Measurements from ENCODE around the gene PRODH.
"Not testable (repeated sequence)": the region's sequence is repeated elsewhere in the genome, so short reads cannot be mapped to it uniquely, and the experiment has no call there.

Gene PRODH

DNA sequence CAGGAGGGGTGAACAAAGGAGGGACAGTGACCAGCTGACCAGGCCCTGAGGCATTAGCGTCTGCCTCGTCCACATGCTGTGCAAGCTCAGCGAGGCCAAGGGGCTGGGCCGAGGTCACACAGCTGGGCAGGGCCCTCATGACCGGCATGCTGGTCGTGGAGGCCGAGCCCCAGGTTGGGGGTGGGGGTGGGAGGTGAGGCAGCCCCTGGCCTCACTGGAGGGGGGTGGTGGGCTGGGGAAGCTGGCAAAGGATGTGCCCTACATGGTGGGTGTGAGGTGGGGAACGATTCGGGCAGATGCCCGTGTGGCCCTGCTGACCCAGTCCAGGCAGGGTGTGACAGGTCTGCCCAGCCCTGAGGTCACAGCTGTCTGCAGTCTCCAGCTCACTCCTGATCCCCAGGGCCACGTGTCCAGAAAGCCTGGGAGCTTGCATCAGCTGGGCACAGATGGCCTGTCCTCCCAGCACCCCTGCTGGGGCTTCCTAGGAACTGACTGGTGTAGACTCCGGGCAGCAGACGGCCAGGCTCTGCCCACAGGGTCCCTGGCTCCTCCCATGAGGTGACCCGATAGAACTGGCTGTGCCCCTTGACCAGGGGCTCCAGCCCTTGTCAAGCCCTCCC is 31.4 kb upstream of the PRODH start:
- DNase-seq, result not testable (repeated sequence)

DNA sequence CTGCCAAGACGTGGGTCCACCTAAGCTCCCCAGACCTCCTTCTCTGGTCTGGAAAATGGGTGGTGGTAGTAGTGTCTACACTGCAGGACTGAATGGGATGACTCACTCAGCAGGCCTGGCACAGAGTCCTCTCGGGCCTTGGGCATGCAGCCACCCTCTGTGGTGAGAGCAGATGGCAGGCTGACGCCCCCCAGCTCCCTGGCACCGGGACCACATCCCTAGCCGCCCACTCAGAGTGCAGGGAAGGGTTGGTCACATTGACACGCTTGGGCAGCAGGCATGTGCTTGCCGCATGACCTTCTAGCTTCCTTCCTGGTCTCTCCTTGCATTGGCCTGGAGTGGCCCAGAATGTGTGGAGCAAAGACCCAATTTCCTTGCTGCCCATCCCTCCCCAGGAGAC is 30.7 kb upstream of the PRODH start:
- no peak for DNase-seq

DNA sequence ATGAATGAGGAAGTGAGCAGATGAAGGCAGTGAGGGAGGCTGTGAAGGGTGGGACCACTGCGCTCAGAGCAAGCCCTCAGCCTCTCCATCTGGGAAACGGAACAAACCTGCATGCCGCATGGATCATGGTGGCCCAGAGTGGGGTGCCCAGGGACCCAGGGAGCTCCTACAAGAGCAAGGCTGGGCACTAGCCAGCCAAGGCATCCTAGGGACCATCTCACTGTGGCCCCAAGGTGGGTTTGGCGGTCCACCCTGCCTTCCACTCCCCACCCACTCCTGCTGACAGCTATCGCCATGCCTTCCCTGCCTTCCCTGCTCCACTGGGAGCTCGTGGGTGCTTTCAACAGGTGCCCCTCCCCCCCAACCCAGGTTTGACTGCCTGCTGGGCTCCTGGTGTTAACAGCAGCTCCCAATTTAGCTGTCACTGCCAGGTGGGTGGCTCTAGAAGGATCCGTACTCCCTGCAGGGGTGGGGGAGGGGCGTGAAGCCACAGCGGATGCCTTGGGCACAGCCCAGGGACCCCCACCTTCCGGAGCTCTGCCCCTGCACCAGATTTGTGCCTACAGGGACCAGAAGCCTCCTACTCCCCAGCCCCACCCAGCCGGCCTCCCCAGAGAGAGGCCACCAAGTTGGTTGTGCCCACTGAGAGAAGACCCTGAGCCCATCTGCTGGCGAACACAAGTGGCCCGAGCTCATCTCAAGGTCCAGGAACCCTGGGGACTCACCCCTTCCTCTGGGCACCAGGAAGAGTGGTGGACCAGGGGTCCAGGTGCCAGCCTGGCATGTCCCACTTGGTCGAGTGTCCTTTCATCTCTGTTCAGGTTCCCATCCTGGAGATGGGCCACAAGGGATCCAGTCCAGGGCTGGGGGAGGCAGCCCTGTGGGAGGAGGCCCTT is 29.7 kb upstream of the PRODH start:
- DNase-seq, result no peak

DNA sequence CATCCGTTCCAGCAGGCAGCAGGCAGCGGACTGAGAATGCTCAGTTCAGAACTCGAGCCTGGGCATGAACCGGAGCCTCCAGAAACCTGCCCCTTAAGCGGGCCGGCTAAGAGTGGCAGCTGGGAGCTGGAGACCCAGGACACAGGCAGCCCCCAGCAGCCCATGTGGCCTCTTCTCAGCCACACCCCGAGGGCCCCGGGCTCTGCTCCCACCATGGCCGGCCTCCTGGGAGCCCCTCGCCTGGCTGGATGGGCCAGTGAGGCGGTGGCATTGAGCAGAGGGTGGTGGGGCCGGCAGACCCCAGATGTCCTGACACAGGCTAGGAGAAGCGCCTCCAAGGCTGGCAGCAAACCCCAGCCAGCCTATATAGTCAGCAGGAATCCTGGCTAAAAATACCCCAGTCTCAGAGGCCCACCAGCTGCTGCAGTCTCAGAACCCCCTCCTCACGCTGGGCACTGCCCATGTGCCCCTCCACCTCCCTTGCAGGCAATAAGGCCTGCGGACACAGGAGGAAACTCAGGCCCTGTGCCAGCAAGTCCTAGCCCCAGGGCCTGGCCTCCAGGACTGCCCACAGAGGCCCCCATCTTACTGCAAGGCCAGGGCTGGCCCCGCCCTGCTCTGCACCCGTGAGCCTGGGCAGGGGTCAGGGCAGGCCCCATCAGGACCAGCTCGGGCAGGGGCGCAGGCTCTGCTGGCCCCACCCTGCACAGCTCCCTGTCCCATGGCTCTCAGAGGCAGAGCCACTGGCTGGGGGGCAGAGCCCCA is 28.6 kb upstream of the PRODH start:
- not testable (repeated sequence) for DNase-seq

DNA sequence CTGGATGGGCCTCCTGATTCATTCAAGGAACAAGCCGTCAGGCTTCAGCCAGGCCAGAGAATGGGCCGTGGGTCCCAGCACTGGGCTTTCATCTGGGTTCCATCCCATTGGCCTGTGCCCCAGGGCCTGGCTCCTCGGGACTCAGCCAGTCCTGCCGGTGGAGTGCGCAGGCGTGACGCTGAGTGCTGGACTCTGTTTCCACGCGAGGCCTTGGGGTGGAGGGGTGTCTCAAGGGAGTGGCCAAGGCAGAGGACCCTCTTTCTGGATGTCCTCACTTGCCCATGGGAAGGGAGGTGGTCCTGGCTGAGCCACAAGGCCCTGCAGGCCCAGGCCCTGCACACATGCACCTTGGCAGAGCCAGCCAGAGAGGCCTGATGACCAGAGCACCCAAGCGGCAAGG is 28.0 kb upstream of the PRODH start:
- not testable (repeated sequence) for DNase-seq

DNA sequence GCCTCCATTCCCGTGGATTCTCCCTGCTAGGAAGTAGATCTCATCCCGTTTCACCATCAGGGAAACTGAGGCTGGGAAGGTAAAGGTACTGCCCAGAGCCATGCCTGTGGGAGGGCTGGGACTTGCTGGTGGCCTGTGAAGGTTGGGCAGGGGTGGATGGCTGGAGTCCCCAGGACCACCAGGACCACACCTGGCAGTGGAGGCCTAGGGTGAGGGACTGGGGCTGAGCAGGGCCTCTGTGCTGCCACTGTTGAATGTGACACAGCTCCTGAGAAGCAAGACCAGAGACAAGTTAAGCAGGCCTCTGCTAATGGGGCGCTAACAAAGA is 26.2 kb upstream of the PRODH start:
- no peak for DNase-seq

DNA sequence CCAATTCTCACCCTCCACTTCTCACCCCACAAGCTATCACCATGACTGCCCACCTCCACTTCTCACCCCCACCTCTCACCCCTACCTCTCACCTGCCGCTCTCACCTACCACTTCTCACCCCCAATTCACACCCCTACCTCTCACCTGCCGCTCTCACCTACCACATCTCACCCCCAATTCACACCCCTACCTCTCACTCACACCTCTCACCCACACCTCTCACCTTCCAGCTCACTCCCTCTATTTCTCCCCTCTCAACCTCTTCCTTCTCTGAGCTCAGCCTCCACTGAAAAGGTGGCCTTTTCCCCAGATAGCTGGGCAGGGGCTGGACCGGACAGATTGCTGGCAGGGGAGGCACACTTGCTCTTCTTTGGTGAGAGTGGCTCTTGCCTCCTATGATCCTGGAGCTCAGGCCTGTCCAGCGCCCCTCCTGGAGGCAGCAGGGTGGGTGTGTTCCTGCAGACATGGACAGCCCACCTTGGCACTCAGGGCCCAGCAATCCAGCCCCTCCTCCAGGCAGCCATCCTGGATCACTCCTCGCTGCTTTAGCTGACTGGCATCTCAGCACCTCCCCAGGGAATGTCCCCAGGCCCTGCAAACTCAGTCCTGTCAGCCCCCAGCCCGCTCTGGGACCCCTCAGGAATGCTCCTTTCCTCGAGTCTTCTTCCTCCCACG is 25.7 kb upstream of the PRODH start:
- not testable (repeated sequence) for DNase-seq

DNA sequence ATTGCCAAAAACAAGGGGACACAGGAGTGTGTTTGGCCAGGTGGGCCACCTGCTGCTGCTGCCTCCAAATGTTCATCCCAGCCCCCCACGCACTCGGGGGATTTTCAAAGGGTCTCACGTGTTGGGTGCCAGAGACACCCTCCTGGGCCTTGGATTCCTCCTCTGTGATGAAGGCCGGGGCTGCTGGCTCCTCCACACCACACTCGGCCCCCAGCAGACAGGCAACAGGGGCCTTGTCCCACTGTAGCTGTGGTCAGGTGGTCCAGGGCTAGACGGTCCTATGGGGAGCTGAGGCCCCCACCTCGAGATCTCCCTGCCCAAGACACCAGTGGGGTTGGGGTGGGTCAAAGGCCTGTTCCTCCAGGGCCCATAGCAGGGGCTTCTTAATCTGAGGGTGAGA is 25.1 kb upstream of the PRODH start:
- DNase-seq, result not testable (repeated sequence)

DNA sequence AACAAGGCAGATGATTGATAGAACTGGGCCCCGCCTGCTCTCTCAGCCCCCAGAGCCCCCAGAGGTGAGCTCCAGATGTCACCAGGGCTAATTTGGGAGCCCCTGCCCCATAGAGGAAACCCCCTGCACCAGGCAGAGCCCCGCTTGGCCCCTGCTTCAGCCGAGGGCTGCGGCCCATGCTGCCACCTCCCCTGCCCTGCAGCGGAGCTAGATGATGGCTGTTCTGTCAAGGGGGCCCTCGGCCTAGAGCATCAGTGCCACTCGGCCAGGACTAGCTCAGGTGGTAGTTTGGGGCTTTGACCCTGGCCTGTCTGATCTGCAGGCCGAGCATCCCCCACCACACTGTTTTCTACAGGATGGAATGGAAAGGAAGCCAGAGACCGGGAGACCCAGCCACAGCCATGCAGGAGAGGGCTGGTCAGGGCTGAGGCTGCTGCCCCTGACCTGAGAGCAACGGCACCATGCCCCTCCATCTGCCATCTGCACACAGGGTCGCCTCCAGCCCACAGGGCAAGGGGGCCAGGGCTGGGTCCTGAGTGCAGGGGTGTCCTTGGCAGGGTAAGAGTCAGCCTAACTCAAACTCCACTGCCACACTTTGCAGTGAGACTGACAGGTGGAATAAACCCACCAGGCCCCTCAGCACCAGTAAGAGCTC is 24.2 kb upstream of the PRODH start:
- DNase-seq, result not testable (repeated sequence)

DNA sequence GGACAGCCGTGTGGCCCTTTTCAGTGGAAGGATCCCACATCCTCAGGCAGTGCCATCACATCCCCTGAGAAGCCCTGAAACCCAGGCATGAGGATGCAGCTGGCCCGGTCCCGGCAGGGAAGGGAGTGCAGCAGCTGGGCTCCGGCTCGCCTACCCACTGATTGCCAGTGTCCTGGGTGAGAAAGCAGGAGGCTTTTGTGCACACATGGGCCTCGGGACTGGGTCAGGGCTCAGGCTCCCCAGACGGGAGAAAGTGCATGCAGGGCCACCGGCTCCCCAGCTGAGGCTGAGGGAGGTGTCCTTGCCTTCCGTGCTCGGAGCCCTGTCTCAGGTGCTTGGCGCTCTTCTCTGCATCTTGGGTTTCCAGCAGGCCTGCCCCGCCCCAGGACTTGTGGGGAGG is 23.6 kb upstream of the PRODH start:
- DNase-seq, result not testable (repeated sequence)

DNA sequence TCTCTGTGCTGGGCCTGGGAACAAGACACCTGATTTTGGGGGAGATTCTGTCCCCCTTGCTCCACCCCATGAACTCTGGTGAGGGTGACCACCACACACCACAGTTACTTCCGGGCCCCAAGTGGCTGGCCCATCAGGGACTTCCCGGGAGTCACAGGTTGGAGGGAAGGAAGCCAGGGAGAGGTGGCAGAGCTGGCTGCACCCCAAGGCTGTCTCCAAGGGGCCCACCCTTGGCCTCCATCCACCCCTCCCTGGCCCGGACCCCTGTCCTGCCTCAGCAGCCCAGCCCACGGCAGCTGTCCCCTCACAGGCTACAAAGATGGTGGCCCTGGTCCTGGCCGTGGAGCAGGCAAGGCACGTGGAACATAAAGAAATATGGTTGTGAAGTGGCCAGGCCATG is 23.2 kb upstream of the PRODH start:
- not testable (repeated sequence) for DNase-seq

DNA sequence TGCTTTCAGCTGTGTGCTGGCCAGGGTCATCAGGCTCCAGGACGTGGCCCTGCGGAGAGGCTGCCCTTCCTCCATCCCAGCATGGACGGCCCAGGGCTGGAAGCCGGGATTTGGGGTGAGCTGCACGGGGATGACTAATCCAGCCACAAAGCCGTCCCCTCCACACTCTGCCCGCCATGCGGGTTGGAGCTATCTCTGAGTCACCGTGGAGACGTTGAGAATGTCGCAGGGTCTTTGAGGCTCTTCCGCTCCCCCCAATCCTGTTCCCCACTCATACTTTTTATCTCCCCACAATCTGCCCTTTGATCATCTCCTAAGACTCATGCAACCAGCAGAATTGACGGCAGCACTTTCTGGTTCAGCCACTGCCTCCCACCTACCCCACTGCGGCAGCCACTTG is 22.6 kb upstream of the PRODH start:
- not testable (repeated sequence) for DNase-seq

DNA sequence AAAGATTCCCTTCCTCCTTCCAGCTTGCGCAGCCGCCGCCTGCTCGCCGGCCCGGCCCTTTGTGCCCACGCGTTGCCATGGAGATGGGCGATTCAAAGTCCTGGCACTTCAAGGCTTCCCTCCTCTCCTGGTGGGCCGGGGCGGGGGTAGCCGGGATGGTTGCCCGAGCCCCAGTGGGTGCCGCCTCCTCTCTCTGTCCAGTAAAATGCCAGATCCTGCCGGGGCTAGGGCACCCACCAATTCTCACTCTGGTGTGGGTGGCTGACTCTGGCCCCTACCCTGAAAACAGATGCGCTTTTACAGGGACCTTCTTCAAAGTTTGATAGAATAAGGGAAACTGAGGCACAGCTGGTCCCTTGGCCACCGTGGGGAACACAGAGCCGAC is 22.2 kb upstream of the PRODH start:
- DNase-seq, result not testable (repeated sequence)

DNA sequence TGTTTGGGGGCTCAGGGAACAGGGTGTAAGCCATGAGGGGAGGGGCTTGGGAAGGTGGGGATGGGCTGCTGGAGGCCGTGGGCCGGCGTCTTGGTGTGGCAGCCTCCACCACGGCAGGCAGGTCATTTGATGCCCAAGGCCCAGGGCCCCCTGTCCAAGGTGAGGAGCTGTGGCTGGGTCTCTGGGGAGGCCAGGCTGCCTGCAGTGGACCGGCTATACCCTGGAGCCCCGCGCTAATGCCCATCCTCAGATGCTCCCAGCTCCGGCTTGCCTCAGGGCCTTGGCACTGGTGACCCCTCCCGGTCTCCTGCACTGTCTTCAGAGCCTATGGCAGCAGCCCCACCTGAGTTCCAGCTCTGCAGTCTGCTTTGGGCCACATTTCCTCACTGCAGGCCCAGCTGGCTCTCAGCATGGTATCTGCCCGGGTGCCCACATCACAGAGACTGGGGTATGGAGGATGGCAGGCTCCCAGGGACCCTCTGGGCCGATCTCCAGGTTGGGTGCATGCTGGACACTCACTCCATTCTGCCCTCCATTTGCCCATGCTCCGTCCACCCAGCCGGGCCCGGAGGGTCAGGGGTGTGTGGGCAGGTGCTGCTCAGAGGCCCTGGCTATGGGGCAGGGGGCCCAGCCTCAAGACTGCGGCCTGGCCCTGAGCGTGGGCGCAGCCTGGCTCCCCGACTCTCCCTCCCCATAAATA is 21.7 kb upstream of the PRODH start:
- DNase-seq, result not testable (repeated sequence)

DNA sequence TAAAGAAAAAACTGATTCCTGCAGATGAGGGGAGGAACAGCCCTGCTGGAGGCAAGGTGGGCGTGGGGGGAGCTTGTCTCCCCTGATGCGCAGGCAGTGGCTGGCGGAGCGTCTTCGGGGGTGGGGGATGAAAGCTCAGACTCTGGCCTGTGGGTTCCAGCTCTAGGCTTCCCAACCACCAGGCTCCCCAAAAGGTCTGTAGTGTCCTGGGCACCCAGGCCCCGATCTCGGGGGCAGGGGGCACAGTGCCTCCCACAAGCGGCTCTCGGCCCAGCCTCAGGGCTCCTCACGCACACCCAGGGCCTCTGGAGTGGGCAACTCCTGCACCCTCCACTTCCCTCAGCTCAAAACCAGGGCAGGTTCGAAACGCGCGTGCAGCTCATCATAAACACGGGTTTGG is 20.9 kb upstream of the PRODH start:
- DNase-seq, result not testable (repeated sequence)

DNA sequence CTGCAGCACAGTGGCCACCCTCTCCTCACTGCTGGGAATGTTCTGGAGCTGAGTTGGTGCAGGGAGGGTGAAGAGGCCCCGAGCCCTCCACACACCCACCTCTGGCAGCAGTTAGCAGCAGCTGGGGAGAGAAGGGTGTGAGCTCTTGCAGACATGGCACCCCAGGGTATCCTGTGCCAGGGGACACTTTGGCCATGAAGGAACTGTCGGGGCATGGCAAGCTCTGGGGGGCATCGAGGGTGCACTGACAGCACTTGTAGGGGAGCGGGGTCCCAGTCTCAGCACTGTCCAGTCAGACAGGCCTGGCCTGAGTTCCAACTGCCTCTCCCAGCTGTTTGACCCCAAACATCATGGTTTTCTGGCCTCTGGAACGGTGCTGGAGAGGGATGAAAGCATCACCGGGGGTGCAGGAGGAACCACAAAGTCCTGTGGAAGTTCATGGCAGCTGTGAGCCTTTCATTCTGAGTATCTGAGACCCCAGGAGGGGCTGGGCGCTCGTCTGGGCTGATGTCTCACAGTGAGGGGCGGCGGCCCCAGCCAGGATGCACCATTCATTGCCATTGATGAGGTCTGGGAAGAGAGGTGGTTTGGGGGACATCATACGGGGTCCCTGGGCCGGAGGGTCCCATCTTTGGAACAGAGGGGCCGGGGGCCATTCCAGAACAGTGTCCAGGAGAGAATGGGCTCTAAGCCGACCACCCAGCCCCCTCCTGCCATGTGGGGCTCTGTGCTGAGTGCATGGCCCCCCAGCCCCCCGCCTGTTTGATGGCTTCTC is 20.2 kb upstream of the PRODH start:
- DNase-seq, result not testable (repeated sequence)

DNA sequence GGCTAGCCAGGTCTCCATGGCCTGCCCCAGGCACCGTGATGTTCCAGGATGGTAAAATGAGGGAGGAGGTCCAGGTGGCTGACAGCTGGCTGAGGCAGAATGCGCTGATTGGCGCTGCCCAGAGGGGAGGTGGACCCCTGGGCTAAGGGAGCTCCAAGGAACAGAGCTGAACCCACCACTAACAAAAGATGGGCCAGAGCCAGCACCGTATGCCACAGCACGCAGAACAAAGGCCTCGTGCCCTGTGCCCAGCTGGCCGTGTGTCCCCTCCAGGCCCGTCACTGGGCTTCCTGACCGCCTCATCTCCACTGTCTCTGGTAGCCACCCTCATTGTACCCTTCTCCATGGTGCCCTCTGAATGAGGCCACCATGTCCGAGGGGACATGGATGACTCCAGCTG is 19.6 kb upstream of the PRODH start:
- DNase-seq, result no peak

DNA sequence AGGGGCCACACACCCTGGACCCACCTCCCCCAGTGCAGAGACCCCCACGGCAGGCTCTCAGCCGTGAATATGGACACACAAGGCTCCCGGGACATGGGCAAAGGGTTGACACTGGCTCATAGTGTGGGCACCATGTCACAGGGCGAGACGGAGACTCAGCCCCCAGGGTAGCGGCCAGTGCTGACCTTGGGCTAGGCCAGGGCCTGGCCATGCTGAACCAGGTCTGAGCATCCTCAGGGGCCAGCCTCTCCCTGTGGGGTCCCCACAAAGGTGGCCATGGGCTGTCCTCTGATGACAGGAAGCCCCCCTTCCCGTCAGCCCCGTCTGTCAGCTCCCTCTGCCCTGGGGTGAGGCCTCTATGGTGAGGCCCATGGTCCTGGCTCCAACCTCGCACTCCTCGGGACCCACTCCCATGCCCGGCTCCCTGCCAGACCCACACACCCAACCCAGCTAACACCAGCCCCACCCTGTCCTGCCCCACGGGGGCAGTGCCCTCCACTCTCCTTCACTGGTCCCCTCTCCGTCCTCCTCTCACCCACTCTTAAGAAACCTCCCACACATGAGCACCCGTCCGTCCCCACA is 19.0 kb upstream of the PRODH start:
- DNase-seq, result no peak

DNA sequence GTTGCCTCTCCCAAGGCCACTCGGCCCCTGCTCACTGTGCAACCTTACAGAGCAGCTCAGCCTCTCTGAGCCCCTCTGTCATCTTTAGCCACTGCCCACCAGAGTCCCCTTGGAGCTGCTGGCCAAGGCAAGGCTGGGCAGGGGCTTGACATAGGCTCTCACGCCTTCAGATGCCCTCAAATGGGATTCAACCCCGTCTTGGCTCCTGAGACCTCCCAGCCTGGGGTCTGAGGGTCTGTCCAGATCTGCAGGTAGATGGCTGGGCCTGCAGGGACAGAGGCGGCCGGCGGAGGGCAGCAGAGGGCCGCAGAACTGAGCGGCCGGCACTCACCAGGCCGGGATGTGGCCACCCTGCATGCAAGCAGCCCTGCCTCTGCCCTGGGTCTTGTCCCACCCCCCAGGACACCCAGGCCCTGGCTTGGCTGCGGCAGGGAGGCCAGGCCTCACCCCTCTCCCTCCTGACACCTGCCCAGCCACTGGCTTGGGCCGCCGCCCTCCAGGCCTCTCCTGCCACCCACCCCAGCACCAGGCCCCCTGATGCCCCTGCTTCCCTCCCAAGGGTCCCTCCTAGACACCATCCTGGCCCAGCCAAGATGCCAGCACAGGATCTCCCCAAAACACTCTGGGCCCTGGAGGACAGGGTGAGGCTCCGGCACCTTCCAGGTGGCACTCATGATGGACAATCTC is 18.4 kb upstream of the PRODH start:
- peak; percentile 70 for DNase-seq

DNA sequence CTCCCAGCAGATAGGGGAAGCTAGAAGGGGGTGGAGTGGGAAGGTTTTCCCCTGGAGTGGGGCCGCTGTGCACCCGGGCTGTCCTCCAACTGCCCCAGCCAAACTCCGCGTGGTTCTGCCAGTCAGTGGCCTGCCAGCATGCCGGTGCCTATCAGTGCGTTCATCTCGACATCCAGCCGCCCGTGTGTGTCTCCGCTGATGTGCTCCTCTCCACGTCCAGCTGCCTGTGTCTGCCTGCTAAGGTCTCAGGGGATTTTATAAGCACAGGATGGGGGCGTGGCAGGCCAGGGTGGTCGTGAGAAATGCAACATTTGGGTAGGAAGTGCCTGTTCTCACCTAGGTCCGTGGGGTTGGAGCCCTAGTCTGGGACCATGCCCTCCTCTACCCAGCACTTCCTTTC is 17.0 kb upstream of the PRODH start:
- not testable (repeated sequence) for DNase-seq
